GM12878 (cell line): ENCODE results near the gene BRWD1.

Source experiments
- GATAD2B ChIP-seq: fragments of 450-650 bp; conservative IDR thresholded peaks from 2 replicates; pipeline ENCODE4 v1.6.1; 2017; ENCODE audit warnings: low read depth, mild to moderate bottlenecking, moderate library complexity
- NR2C2 ChIP-seq: IDR thresholded peaks from 2 replicates; pipeline ENCODE4 v1.6.1; 2011; ENCODE audit warnings: borderline replicate concordance, low read depth; ENCODE audit not compliant: control insufficient read depth, insufficient read length
- POLR2A ChIP-seq: IDR thresholded peaks from 2 replicates; pipeline ENCODE4 v1.6.1; 2011; ENCODE audit warnings: low read depth, mild to moderate bottlenecking, low read length
- RAD21 ChIP-seq: IDR thresholded peaks from 2 replicates; pipeline ENCODE4 v1.6.1; 2011; ENCODE audit warnings: mild to moderate bottlenecking, low read depth, low read length, moderate library complexity; ENCODE audit not compliant: insufficient read depth
- RCOR1 ChIP-seq: conservative IDR thresholded peaks from 2 replicates; pipeline ENCODE4 v1.6.1; 2012; ENCODE audit warnings: low read depth, low read length, improper control_type of control experiment
- SIN3A ChIP-seq: IDR thresholded peaks from 2 replicates; pipeline ENCODE4 v1.6.1; 2012; ENCODE audit warnings: low read depth, low read length, improper control_type of control experiment
- SPI1 ChIP-seq: IDR thresholded peaks from 2 replicates; pipeline ENCODE4 v1.6.1; 2011; ENCODE audit warnings: low read depth, mild to moderate bottlenecking, low read length, moderate library complexity, borderline replicate concordance; ENCODE audit not compliant: insufficient read depth
- ZNF207 ChIP-seq: fragments of 450-650 bp; IDR thresholded peaks from 2 replicates; pipeline ENCODE4 v1.6.1; 2014; ENCODE audit warnings: antibody characterized with exemption, mild to moderate bottlenecking, borderline replicate concordance
- TF ChIP-seq, protein P1 (sequence below), 3 experiments: IDR thresholded peaks in 2 of 3; conservative IDR thresholded peaks in 1 of 3; 2 replicates each; pipeline ENCODE4 v1.5.1; 2011; ENCODE audit warnings: low read depth in 3 of 3, low read length in 3 of 3, mild to moderate bottlenecking in 3 of 3, control low read depth in 2 of 3, moderate library complexity in 2 of 3, inconsistent platforms in 1 of 3, mixed read lengths in 1 of 3; ENCODE audit not compliant: control insufficient read depth in 2 of 3, insufficient read depth in 1 of 3; ENCODE audit errors: extremely low read depth in 1 of 3
- TF ChIP-seq, protein P2 (sequence below): fragments of 450-650 bp; IDR thresholded peaks from 2 replicates; pipeline ENCODE4 v1.6.1; 2017; ENCODE audit warnings: mild to moderate bottlenecking, moderate library complexity
- TF ChIP-seq, protein P3 (sequence below): fragments of 450-650 bp; IDR thresholded peaks from 2 replicates; pipeline ENCODE4 v1.6.1; 2017; ENCODE audit warnings: antibody characterized with exemption, mild to moderate bottlenecking, moderate library complexity
- TF ChIP-seq, protein P4 (sequence below): fragments of 450-650 bp; IDR thresholded peaks from 2 replicates; pipeline ENCODE4 v1.6.1; 2014; ENCODE audit warnings: mild to moderate bottlenecking
- TF ChIP-seq, protein P5 (sequence below): IDR thresholded peaks from 2 replicates; pipeline ENCODE4 v1.6.1; 2012; ENCODE audit warnings: mild to moderate bottlenecking, low read depth, low read length

DNA sequence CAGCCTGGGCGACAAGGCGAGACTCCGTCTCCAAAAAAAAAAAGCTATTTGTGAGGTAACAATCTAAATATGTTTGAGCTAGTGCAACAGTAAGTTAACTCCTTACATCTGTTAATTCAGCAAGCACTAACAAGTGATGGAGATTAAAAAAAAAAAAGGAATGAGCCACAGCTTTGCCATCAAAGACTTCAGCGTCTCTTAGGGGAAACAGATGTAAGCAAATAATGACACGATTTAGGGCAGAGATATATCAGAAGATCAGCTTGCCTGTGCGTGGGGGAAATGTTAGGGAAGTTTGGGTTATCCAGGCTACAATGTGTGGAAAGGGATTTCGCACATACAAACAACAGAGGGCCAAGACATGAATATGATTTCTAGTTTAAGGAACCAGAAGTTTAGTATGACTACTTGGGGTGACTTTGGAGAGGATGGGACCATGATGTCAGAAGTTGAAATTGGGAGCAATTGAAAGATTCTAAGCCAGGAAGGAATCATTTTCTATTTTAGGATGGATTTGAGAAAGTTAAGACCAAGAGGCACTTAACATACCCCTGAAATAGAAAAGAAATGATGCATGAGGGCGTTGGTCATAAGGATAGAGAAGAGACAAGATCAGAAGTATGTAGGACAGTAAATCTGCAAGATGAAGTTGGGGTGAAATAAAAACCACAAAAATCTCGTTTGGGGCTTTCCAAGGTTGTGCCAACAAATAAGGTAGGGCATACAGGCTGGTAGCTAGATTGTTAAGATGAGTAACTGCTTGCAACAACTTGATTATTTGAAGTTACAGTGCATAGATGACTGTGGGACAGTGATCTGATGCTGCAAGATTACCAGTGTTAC, 2.4 kb upstream of the BRWD1 start:
- TF ChIP-seq GATAD2B = no peak
- no peak for TF ChIP-seq SIN3A
- TF ChIP-seq, protein P1, sequence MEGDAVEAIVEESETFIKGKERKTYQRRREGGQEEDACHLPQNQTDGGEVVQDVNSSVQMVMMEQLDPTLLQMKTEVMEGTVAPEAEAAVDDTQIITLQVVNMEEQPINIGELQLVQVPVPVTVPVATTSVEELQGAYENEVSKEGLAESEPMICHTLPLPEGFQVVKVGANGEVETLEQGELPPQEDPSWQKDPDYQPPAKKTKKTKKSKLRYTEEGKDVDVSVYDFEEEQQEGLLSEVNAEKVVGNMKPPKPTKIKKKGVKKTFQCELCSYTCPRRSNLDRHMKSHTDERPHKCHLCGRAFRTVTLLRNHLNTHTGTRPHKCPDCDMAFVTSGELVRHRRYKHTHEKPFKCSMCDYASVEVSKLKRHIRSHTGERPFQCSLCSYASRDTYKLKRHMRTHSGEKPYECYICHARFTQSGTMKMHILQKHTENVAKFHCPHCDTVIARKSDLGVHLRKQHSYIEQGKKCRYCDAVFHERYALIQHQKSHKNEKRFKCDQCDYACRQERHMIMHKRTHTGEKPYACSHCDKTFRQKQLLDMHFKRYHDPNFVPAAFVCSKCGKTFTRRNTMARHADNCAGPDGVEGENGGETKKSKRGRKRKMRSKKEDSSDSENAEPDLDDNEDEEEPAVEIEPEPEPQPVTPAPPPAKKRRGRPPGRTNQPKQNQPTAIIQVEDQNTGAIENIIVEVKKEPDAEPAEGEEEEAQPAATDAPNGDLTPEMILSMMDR (IDR thresholded peaks at IDR 0.05 in 2 of 3, conservative IDR thresholded peaks at IDR 0.05 in 1 of 3; ENCODE audit: control insufficient read depth in 2 of 3, extremely low read depth in 1 of 3, insufficient read depth in 1 of 3, low read depth in 3 of 3, low read length in 3 of 3) = no peak
- TF ChIP-seq RCOR1 = no peak
- no peak for TF ChIP-seq NR2C2
- TF ChIP-seq, protein P2, sequence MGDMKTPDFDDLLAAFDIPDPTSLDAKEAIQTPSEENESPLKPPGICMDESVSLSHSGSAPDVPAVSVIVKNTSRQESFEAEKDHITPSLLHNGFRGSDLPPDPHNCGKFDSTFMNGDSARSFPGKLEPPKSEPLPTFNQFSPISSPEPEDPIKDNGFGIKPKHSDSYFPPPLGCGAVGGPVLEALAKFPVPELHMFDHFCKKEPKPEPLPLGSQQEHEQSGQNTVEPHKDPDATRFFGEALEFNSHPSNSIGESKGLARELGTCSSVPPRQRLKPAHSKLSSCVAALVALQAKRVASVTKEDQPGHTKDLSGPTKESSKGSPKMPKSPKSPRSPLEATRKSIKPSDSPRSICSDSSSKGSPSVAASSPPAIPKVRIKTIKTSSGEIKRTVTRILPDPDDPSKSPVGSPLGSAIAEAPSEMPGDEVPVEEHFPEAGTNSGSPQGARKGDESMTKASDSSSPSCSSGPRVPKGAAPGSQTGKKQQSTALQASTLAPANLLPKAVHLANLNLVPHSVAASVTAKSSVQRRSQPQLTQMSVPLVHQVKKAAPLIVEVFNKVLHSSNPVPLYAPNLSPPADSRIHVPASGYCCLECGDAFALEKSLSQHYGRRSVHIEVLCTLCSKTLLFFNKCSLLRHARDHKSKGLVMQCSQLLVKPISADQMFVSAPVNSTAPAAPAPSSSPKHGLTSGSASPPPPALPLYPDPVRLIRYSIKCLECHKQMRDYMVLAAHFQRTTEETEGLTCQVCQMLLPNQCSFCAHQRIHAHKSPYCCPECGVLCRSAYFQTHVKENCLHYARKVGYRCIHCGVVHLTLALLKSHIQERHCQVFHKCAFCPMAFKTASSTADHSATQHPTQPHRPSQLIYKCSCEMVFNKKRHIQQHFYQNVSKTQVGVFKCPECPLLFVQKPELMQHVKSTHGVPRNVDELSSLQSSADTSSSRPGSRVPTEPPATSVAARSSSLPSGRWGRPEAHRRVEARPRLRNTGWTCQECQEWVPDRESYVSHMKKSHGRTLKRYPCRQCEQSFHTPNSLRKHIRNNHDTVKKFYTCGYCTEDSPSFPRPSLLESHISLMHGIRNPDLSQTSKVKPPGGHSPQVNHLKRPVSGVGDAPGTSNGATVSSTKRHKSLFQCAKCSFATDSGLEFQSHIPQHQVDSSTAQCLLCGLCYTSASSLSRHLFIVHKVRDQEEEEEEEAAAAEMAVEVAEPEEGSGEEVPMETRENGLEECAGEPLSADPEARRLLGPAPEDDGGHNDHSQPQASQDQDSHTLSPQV = no peak
- TF ChIP-seq ZNF207 = no peak
- TF ChIP-seq, protein P3, sequence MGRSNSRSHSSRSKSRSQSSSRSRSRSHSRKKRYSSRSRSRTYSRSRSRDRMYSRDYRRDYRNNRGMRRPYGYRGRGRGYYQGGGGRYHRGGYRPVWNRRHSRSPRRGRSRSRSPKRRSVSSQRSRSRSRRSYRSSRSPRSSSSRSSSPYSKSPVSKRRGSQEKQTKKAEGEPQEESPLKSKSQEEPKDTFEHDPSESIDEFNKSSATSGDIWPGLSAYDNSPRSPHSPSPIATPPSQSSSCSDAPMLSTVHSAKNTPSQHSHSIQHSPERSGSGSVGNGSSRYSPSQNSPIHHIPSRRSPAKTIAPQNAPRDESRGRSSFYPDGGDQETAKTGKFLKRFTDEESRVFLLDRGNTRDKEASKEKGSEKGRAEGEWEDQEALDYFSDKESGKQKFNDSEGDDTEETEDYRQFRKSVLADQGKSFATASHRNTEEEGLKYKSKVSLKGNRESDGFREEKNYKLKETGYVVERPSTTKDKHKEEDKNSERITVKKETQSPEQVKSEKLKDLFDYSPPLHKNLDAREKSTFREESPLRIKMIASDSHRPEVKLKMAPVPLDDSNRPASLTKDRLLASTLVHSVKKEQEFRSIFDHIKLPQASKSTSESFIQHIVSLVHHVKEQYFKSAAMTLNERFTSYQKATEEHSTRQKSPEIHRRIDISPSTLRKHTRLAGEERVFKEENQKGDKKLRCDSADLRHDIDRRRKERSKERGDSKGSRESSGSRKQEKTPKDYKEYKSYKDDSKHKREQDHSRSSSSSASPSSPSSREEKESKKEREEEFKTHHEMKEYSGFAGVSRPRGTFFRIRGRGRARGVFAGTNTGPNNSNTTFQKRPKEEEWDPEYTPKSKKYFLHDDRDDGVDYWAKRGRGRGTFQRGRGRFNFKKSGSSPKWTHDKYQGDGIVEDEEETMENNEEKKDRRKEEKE = no peak
- no peak for TF ChIP-seq POLR2A
- no peak for TF ChIP-seq SPI1
- TF ChIP-seq, protein P4, sequence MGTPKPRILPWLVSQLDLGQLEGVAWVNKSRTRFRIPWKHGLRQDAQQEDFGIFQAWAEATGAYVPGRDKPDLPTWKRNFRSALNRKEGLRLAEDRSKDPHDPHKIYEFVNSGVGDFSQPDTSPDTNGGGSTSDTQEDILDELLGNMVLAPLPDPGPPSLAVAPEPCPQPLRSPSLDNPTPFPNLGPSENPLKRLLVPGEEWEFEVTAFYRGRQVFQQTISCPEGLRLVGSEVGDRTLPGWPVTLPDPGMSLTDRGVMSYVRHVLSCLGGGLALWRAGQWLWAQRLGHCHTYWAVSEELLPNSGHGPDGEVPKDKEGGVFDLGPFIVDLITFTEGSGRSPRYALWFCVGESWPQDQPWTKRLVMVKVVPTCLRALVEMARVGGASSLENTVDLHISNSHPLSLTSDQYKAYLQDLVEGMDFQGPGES = no peak
- TF ChIP-seq RAD21 = no peak
- TF ChIP-seq, protein P5, sequence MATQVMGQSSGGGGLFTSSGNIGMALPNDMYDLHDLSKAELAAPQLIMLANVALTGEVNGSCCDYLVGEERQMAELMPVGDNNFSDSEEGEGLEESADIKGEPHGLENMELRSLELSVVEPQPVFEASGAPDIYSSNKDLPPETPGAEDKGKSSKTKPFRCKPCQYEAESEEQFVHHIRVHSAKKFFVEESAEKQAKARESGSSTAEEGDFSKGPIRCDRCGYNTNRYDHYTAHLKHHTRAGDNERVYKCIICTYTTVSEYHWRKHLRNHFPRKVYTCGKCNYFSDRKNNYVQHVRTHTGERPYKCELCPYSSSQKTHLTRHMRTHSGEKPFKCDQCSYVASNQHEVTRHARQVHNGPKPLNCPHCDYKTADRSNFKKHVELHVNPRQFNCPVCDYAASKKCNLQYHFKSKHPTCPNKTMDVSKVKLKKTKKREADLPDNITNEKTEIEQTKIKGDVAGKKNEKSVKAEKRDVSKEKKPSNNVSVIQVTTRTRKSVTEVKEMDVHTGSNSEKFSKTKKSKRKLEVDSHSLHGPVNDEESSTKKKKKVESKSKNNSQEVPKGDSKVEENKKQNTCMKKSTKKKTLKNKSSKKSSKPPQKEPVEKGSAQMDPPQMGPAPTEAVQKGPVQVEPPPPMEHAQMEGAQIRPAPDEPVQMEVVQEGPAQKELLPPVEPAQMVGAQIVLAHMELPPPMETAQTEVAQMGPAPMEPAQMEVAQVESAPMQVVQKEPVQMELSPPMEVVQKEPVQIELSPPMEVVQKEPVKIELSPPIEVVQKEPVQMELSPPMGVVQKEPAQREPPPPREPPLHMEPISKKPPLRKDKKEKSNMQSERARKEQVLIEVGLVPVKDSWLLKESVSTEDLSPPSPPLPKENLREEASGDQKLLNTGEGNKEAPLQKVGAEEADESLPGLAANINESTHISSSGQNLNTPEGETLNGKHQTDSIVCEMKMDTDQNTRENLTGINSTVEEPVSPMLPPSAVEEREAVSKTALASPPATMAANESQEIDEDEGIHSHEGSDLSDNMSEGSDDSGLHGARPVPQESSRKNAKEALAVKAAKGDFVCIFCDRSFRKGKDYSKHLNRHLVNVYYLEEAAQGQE = no peak
